Endodermal cell (in vitro differentiated cells): Measurements from ENCODE around the gene SEPHS2. TPM values are rescaled to one million over a fixed set of nuclear protein-coding genes. Genes with fewer than 3 reads are reported as not detected.

Experiments used
- DNase-seq: peaks from one replicate; pipeline ENCODE4 v3.0.0-alpha.2; 2017
- H3K27ac ChIP-seq: 2 replicates; pipeline ENCODE4 v1.5.1; 2013; ENCODE audit warnings: mild to moderate bottlenecking, low read depth, low read length, moderate library complexity
- H3K27me3 ChIP-seq: 2 replicates; pipeline ENCODE4 v1.6.1; 2013; ENCODE audit warnings: mild to moderate bottlenecking, low read length, moderate library complexity; ENCODE audit not compliant: insufficient read depth, control insufficient read depth, poor library complexity, severe bottlenecking
- H3K36me3 ChIP-seq: 2 replicates; pipeline ENCODE4 v1.7.0; 2013; ENCODE audit warnings: mild to moderate bottlenecking, low read length, moderate library complexity; ENCODE audit not compliant: control insufficient read depth, insufficient read depth
- H3K4me1 ChIP-seq: one replicate; pipeline ENCODE4 v1.7.0; 2013; ENCODE audit warnings: low read length; ENCODE audit not compliant: control insufficient read depth, insufficient read depth
- H3K4me3 ChIP-seq: 2 replicates; pipeline ENCODE4 v1.5.1; 2013; ENCODE audit warnings: mild to moderate bottlenecking, low read length, moderate library complexity
- H3K9ac ChIP-seq: 2 replicates; pipeline ENCODE4 v1.6.1; 2013; ENCODE audit warnings: mild to moderate bottlenecking, low read length, moderate library complexity; ENCODE audit not compliant: poor library complexity, severe bottlenecking; ENCODE audit errors: extremely low read depth
- H3K9me3 ChIP-seq: 2 replicates; pipeline ENCODE4 v1.6.1; 2013; ENCODE audit warnings: mild to moderate bottlenecking, low read length, moderate library complexity; ENCODE audit not compliant: control insufficient read depth
- H3K27ac Mint-ChIP-seq: 2 replicates; pipeline ENCODE4 v1.8.0; 2020; ENCODE audit warnings: mixed read lengths
- H3K27me3 Mint-ChIP-seq: 2 replicates; pipeline ENCODE4 v1.8.0; 2021; ENCODE audit warnings: mild to moderate bottlenecking, mixed read lengths; ENCODE audit not compliant: insufficient read depth
- H3K36me3 Mint-ChIP-seq: 2 replicates; pipeline ENCODE4 v1.8.0; 2020; ENCODE audit warnings: low read depth, mixed read lengths
- H3K4me1 Mint-ChIP-seq: 2 replicates; pipeline ENCODE4 v1.8.0; 2020; ENCODE audit warnings: mixed read lengths
- H3K4me3 Mint-ChIP-seq: 2 replicates; pipeline ENCODE4 v1.8.0; 2020; ENCODE audit warnings: mild to moderate bottlenecking, moderate library complexity, mixed read lengths
- H3K9me3 Mint-ChIP-seq: 2 replicates; pipeline ENCODE4 v1.8.0; 2020; ENCODE audit warnings: mild to moderate bottlenecking, mixed read lengths
- CTCF ChIP-seq: fragments of 200-600 bp; sonication (generic); conservative IDR thresholded peaks from 2 replicates; pipeline ENCODE4 v1.5.0; 2021; ENCODE audit warnings: antibody characterized with exemption, mild to moderate bottlenecking
- WGBS, 2 experiments: methylation state at CpG; one replicate each; pipeline versions ENCODE4 v1.1.5 to v1.1.7; 2013; ENCODE audit warnings: missing lambda C conversion rate in 2 of 2, mixed read lengths in 1 of 2; ENCODE audit not compliant: insufficient coverage in 1 of 2, insufficient read length in 1 of 2; 5-methylcytosine and 5-hydroxymethylcytosine counted together
- total RNA-seq, 2 donors: library from RNA; stranded (reverse); fragmentation: NEBNext Ultra II Directional in 1 of 2; extraction: Animal tissue kit (Norgen Biotek cat#: 25700) in 1 of 2; gene quantifications; 2 replicates in 1 of 2; 3 replicates in 1 of 2; pipeline ENCODE4 v1.2.1, GENCODE V29; 2021

SEPHS2 gene
- total RNA-seq, 2 donors from 2014 or later = 35.7 to 37.5 TPM

GRCh38 chr16:30407804-30408534 is 37.7 kb downstream of the SEPHS2 start:
- Mint-ChIP-seq H3K9me3 (no peaks in the 10 kb centered on the region), H3K4me3 (peak overlapping the region; percentile 68), H3K27me3 (peaks cover 11% of the 10 kb centered on the region), H3K27ac (peak overlapping the region; percentile 75), H3K4me1 (peaks cover 9% of the 10 kb centered on the region), H3K36me3 (peaks cover 23% of the 10 kb centered on the region)
- H3K36me3 ChIP-seq = peaks cover 24% of the 10 kb centered on the region
- peak; percentile 69 for DNase-seq
- H3K4me1 ChIP-seq = no peaks in the 10 kb centered on the region
- peak overlapping the region; percentile 60 for H3K9ac ChIP-seq
- H3K4me3 ChIP-seq = peak overlapping the region; percentile 76
- peak overlapping the region; percentile 61 for H3K27ac ChIP-seq
- no peak for TF ChIP-seq CTCF
- no peaks in the 10 kb centered on the region for H3K27me3 ChIP-seq
- H3K9me3 ChIP-seq = no peaks in the 10 kb centered on the region
- WGBS, 2 experiments = 17 to 60% methylated on average over 4 to 13 of the region's 19 CpGs

- H3K9ac ChIP-seq = peak within 1 kb of the TSS; percentile 60
- H3K4me3 ChIP-seq = peak within 1 kb of the TSS; percentile 76
- peak; percentile 98 for DNase-seq
- 0 to 2% methylated on average over 23 to 65 of the region's 65 CpGs for WGBS, 2 experiments
- peaks cover 15% of the 10 kb centered on the region for H3K27me3 Mint-ChIP-seq
- H3K4me3 Mint-ChIP-seq = peak within 1 kb of the TSS; percentile 68
- H3K9me3 Mint-ChIP-seq = no peaks in the 10 kb centered on the region
- peak within 1 kb of the TSS; percentile 88 for H3K27ac Mint-ChIP-seq
- peaks cover 9% of the 10 kb centered on the region for H3K4me1 Mint-ChIP-seq
- H3K9me3 ChIP-seq = no peaks in the 10 kb centered on the region
- H3K4me1 ChIP-seq = no peaks in the 10 kb centered on the region
- H3K36me3 ChIP-seq = peaks cover 17% of the 10 kb centered on the region
- H3K27me3 ChIP-seq = no peaks in the 10 kb centered on the region
- peak within 1 kb of the TSS; percentile 61 for H3K27ac ChIP-seq
- TF ChIP-seq CTCF = peak; percentile 26
- peaks cover 19% of the 10 kb centered on the region for H3K36me3 Mint-ChIP-seq
Measured at GRCh38 chr16:30407102-30407803, 38.4 kb downstream of the SEPHS2 start, which contains the start of gene ZNF771. Gene ZNF771 (plus strand): TSS chr16:30407606. CDS start chr16:30408054, 448 bp downstream.

GRCh38 chr16:30406795-30407101 is 38.9 kb downstream of the SEPHS2 start:
- Mint-ChIP-seq H3K27ac (peak overlapping the region; percentile 88), H3K9me3 (no peaks in the 10 kb centered on the region), H3K4me3 (peak overlapping the region; percentile 68), H3K4me1 (peaks cover 9% of the 10 kb centered on the region), H3K27me3 (peaks cover 15% of the 10 kb centered on the region), H3K36me3 (peaks cover 14% of the 10 kb centered on the region)
- Histone ChIP-seq H3K4me3 (peak overlapping the region; percentile 76), H3K4me1 (no peaks in the 10 kb centered on the region), H3K9ac (no peak overlapping the region), H3K27me3 (no peaks in the 10 kb centered on the region), H3K36me3 (peaks cover 12% of the 10 kb centered on the region), H3K27ac (no peak overlapping the region), H3K9me3 (no peaks in the 10 kb centered on the region)
- TF ChIP-seq CTCF = no peak
- 51 to 54% methylated on average over 14 of the region's 14 CpGs for WGBS, 2 experiments
- no peak for DNase-seq
